Trophoblast cell (in vitro differentiated cells and primary cell): ENCODE results near the gene XRN2. TPM values are rescaled to one million over a fixed set of nuclear protein-coding genes. Genes with fewer than 3 reads are reported as not detected.
A peak's percentile ranks its signal among the peaks of the same experiment; 100 is the strongest.

Experiments
- DNase-seq, 2 donors: peaks; one replicate each; pipeline ENCODE4 v3.0.0-alpha.2; 2016
- H2AFZ ChIP-seq: 2 replicates; pipeline ENCODE4 v1.6.1; 2013; ENCODE audit warnings: low read length, moderate library complexity, mild to moderate bottlenecking; ENCODE audit not compliant: insufficient read depth, poor library complexity
- H2AK5ac ChIP-seq: 2 replicates; pipeline ENCODE4 v1.6.1; 2013; ENCODE audit warnings: mild to moderate bottlenecking, low read length
- H2BK120ac ChIP-seq: 2 replicates; pipeline ENCODE4 v1.6.1; 2013; ENCODE audit warnings: low read length, mild to moderate bottlenecking, moderate library complexity; ENCODE audit not compliant: insufficient read depth, poor library complexity
- H2BK12ac ChIP-seq: 2 replicates; pipeline ENCODE4 v1.6.1; 2013; ENCODE audit warnings: mild to moderate bottlenecking, low read length, moderate library complexity
- H2BK5ac ChIP-seq: 2 replicates; pipeline ENCODE4 v1.6.1; 2013; ENCODE audit warnings: low read length, low read depth, moderate library complexity, mild to moderate bottlenecking; ENCODE audit not compliant: poor library complexity
- H3K14ac ChIP-seq: 2 replicates; pipeline ENCODE4 v1.6.1; 2013; ENCODE audit warnings: mild to moderate bottlenecking, low read length
- H3K18ac ChIP-seq: 2 replicates; pipeline ENCODE4 v1.6.1; 2013; ENCODE audit warnings: mild to moderate bottlenecking, low read length
- H3K23ac ChIP-seq: 2 replicates; pipeline ENCODE4 v1.6.1; 2013; ENCODE audit warnings: low read length
- H3K27ac ChIP-seq: 2 replicates; pipeline ENCODE4 v1.5.1; 2013; ENCODE audit warnings: low read depth, mild to moderate bottlenecking, inconsistent platforms, low read length, moderate library complexity
- H3K27me3 ChIP-seq: 2 replicates; pipeline ENCODE4 v1.6.1; 2013; ENCODE audit warnings: inconsistent platforms, mild to moderate bottlenecking, low read length, moderate library complexity; ENCODE audit not compliant: insufficient read depth
- H3K36me3 ChIP-seq, 2 experiments: 1 replicate in 1 of 2; 2 replicates in 1 of 2; pipeline ENCODE4 v1.6.1; 2013; ENCODE audit warnings: low read length in 2 of 2, mild to moderate bottlenecking in 2 of 2, moderate library complexity in 1 of 2; ENCODE audit not compliant: insufficient read depth in 2 of 2, control insufficient read depth in 1 of 2
- H3K4ac ChIP-seq: 2 replicates; pipeline ENCODE4 v1.6.1; 2013; ENCODE audit warnings: low read depth, mild to moderate bottlenecking, low read length, moderate library complexity
- H3K4me1 ChIP-seq, 2 experiments: 1 replicate in 1 of 2; 2 replicates in 1 of 2; pipeline ENCODE4 v1.6.1; 2013; ENCODE audit warnings: low read length in 2 of 2, mild to moderate bottlenecking in 2 of 2, moderate library complexity in 1 of 2; ENCODE audit not compliant: insufficient read depth in 2 of 2, control insufficient read depth in 1 of 2
- H3K4me2 ChIP-seq: 2 replicates; pipeline ENCODE4 v1.6.1; 2013; ENCODE audit warnings: inconsistent platforms, mild to moderate bottlenecking, low read length, moderate library complexity
- H3K4me3 ChIP-seq: 2 replicates; pipeline ENCODE4 v1.5.1; 2013; ENCODE audit warnings: mild to moderate bottlenecking, low read depth, low read length, inconsistent platforms
- H3K79me1 ChIP-seq: one replicate; pipeline ENCODE4 v1.6.1; 2013; ENCODE audit warnings: low read length
- H3K79me2 ChIP-seq: 2 replicates; pipeline ENCODE4 v1.6.1; 2013; ENCODE audit warnings: low read length, mild to moderate bottlenecking; ENCODE audit not compliant: control insufficient read depth, insufficient read depth, poor library complexity
- H3K9ac ChIP-seq: 2 replicates; pipeline ENCODE4 v1.6.1; 2013; ENCODE audit warnings: mild to moderate bottlenecking, low read length
- H3K9me3 ChIP-seq: 2 replicates; pipeline ENCODE4 v1.6.1; 2013; ENCODE audit warnings: low read depth, mild to moderate bottlenecking, control low read depth, inconsistent platforms, low read length; ENCODE audit not compliant: insufficient read depth
- H4K12ac ChIP-seq: 2 replicates; pipeline ENCODE4 v1.6.1; 2013; ENCODE audit warnings: low read depth, mild to moderate bottlenecking, low read length, moderate library complexity
- H4K8ac ChIP-seq: 2 replicates; pipeline ENCODE4 v1.6.1; 2013; ENCODE audit warnings: low read depth, mild to moderate bottlenecking, low read length, moderate library complexity
- H4K91ac ChIP-seq: one replicate; pipeline ENCODE4 v1.6.1; 2013; ENCODE audit warnings: low read depth, mild to moderate bottlenecking, low read length, moderate library complexity
- WGBS: extraction: QIAGEN DNeasy Blood & Tissue Kit; methylation state at CpG from one replicate; pipeline ENCODE4 v1.1.7; 2013; ENCODE audit warnings: missing lambda C conversion rate; ENCODE audit not compliant: insufficient read length, insufficient coverage; ENCODE audit errors: extremely low coverage; 5-methylcytosine and 5-hydroxymethylcytosine counted together
- polyA plus RNA-seq: library from polyadenylated mRNA; stranded (reverse); fragments of 200-250 nt; gene quantifications from 2 replicates; pipeline ENCODE4 v1.2.3, GENCODE V29; 2013

Gene XRN2, protein sequence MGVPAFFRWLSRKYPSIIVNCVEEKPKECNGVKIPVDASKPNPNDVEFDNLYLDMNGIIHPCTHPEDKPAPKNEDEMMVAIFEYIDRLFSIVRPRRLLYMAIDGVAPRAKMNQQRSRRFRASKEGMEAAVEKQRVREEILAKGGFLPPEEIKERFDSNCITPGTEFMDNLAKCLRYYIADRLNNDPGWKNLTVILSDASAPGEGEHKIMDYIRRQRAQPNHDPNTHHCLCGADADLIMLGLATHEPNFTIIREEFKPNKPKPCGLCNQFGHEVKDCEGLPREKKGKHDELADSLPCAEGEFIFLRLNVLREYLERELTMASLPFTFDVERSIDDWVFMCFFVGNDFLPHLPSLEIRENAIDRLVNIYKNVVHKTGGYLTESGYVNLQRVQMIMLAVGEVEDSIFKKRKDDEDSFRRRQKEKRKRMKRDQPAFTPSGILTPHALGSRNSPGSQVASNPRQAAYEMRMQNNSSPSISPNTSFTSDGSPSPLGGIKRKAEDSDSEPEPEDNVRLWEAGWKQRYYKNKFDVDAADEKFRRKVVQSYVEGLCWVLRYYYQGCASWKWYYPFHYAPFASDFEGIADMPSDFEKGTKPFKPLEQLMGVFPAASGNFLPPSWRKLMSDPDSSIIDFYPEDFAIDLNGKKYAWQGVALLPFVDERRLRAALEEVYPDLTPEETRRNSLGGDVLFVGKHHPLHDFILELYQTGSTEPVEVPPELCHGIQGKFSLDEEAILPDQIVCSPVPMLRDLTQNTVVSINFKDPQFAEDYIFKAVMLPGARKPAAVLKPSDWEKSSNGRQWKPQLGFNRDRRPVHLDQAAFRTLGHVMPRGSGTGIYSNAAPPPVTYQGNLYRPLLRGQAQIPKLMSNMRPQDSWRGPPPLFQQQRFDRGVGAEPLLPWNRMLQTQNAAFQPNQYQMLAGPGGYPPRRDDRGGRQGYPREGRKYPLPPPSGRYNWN
- polyA plus RNA-seq: 50.0 and 51.3 TPM in 2 replicates

DNA sequence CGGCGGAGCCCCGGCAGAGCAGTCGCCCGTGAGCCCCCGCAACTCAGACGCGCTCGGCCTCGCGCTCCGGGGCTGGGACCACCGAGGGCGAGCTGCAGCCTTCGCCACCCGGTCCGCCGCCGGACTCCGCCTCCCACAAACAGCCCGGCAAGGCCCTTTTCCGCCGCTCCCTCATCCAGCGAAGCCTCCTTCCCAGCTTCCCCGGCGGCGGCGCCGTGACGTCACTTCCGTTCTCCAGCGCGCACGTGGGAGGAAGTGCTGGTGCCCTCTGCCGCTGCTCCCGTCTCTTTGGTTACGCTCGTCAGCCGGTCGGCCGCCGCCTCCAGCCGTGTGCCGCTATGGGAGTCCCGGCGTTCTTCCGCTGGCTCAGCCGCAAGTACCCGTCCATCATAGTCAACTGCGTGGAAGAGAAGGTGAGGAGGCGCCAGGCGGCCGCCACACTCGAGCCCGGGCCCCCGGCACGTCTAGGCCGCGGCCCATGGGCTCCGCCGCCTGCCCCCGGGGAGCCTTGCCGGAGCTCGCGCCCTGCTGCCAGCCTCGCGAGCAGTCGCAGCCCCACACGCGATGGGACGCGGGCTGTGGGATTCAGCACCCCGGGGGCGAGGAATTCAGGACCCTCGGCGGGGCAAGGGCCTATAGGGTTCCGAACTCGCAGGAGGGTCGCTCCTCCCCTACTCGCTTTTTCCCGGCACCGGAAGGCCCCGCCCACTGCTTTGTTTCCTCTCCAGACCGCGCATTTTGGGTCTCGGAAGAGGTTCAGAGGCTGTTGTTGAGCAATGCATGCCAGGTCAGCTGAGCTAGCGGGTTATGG, at the start of gene XRN2:
XRN2 (plus strand) TSS at position 271 of the 811 bp plus-strand sequence; CDS start at position 339, 68 bp downstream.
- Histone ChIP-seq H4K12ac (peak within 1 kb of the TSS; percentile 96), H4K8ac (peak within 1 kb of the TSS; percentile 99), H4K91ac (peak within 1 kb of the TSS; percentile 93), H3K4ac (peak within 1 kb of the TSS; percentile 96), H3K23ac (no peak within 1 kb of the TSS), H3K4me1 (no peaks in the 10 kb centered on the region), H3K9me3 (no peaks in the 10 kb centered on the region), H2BK120ac (peak within 1 kb of the TSS; percentile 93), H3K36me3 (peaks cover 0 to 2% of the 10 kb centered on the region in 2 experiments), H2AFZ (peak within 1 kb of the TSS; percentile 97), H3K4me2 (peak within 1 kb of the TSS; percentile 82), H3K27ac (peak within 1 kb of the TSS; percentile 80), H3K9ac (peak within 1 kb of the TSS; percentile 92), H3K79me1 (peaks cover 9% of the 10 kb centered on the region), H3K27me3 (no peaks in the 10 kb centered on the region), H3K79me2 (peaks cover 12% of the 10 kb centered on the region), H2BK5ac (peak within 1 kb of the TSS; percentile 84), H2BK12ac (no peak within 1 kb of the TSS), H3K14ac (peak within 1 kb of the TSS; percentile 97), H3K18ac (peak within 1 kb of the TSS; percentile 98), H2AK5ac (peak within 1 kb of the TSS; percentile 39), H3K4me3 (peak within 1 kb of the TSS; percentile 96)
- DNase-seq: peak; percentile 92 to 98
- WGBS: no CpG with 5 or more reads among the region's 87 CpGs

GRCh38 chr20:21257192-21257591, 45.9 kb upstream of the XRN2 start:
- H4K8ac ChIP-seq: no peak overlapping the region
- H3K27ac ChIP-seq: no peak overlapping the region
- peaks cover 2% of the 10 kb centered on the region for H3K9me3 ChIP-seq
- no peak overlapping the region for H3K23ac ChIP-seq
- no peak overlapping the region for H3K14ac ChIP-seq
- H4K12ac ChIP-seq: no peak overlapping the region
- no peak overlapping the region for H3K18ac ChIP-seq
- no peak overlapping the region for H2BK120ac ChIP-seq
- no peaks in the 10 kb centered on the region for H3K4me1 ChIP-seq
- H3K79me1 ChIP-seq: no peaks in the 10 kb centered on the region
- no peaks in the 10 kb centered on the region for H3K27me3 ChIP-seq
- H3K4me3 ChIP-seq: no peak overlapping the region
- no CpG with 5 or more reads among the region's 3 CpGs for WGBS
- no peak overlapping the region for H3K4me2 ChIP-seq
- H2BK12ac ChIP-seq: no peak overlapping the region
- H3K36me3 ChIP-seq: no peaks in the 10 kb centered on the region
- no peak overlapping the region for H2AFZ ChIP-seq
- H4K91ac ChIP-seq: no peak overlapping the region
- H3K79me2 ChIP-seq: no peaks in the 10 kb centered on the region
- H3K4ac ChIP-seq: no peak overlapping the region
- no peak for DNase-seq
- H2BK5ac ChIP-seq: no peak overlapping the region
- no peak overlapping the region for H2AK5ac ChIP-seq
- H3K9ac ChIP-seq: no peak overlapping the region

- no peaks in the 10 kb centered on the region for H3K4me1 ChIP-seq
- no peak overlapping the region for H2BK120ac ChIP-seq
- no peak overlapping the region for H2AK5ac ChIP-seq
- H2BK5ac ChIP-seq: no peak overlapping the region
- DNase-seq: no peak
- H3K4ac ChIP-seq: no peak overlapping the region
- H3K4me2 ChIP-seq: no peak overlapping the region
- H3K27me3 ChIP-seq: no peaks in the 10 kb centered on the region
- H2BK12ac ChIP-seq: no peak overlapping the region
- no peak overlapping the region for H3K4me3 ChIP-seq
- no peak overlapping the region for H4K91ac ChIP-seq
- H3K14ac ChIP-seq: no peak overlapping the region
- H3K79me1 ChIP-seq: no peaks in the 10 kb centered on the region
- no peak overlapping the region for H4K12ac ChIP-seq
- peaks cover 2% of the 10 kb centered on the region for H3K9me3 ChIP-seq
- no peak overlapping the region for H2AFZ ChIP-seq
- no peaks in the 10 kb centered on the region for H3K79me2 ChIP-seq
- H3K36me3 ChIP-seq: no peaks in the 10 kb centered on the region
- no peak overlapping the region for H3K23ac ChIP-seq
- no CpG with 5 or more reads among the region's 6 CpGs for WGBS
- H3K18ac ChIP-seq: no peak overlapping the region
- H3K27ac ChIP-seq: no peak overlapping the region
- no peak overlapping the region for H4K8ac ChIP-seq
- H3K9ac ChIP-seq: no peak overlapping the region
Observed at GRCh38 chr20:21258411-21258810, 44.7 kb upstream of the XRN2 start.

- H2BK5ac ChIP-seq: no peak overlapping the region
Observed at GRCh38 chr20:21259346-21259745, 43.8 kb upstream of the XRN2 start.

More at GRCh38 chr20:21259346-21259745, 43.8 kb upstream of the XRN2 start:
- no peak overlapping the region for H3K18ac ChIP-seq
- H3K79me1 ChIP-seq: no peaks in the 10 kb centered on the region
- no peaks in the 10 kb centered on the region for H3K36me3 ChIP-seq
- DNase-seq: no peak
- H3K14ac ChIP-seq: no peak overlapping the region
- no peak overlapping the region for H2BK120ac ChIP-seq
- H3K4me3 ChIP-seq: no peak overlapping the region
- no CpG with 5 or more reads among the region's 8 CpGs for WGBS
- no peak overlapping the region for H3K23ac ChIP-seq
- H4K12ac ChIP-seq: no peak overlapping the region
- H3K9ac ChIP-seq: no peak overlapping the region
- H2BK12ac ChIP-seq: no peak overlapping the region
- H3K4ac ChIP-seq: no peak overlapping the region
- H4K91ac ChIP-seq: no peak overlapping the region
- H2AK5ac ChIP-seq: no peak overlapping the region
- H3K4me1 ChIP-seq: no peaks in the 10 kb centered on the region
- no peaks in the 10 kb centered on the region for H3K79me2 ChIP-seq
- H3K9me3 ChIP-seq: peaks cover 2% of the 10 kb centered on the region
- H3K27ac ChIP-seq: no peak overlapping the region
- no peaks in the 10 kb centered on the region for H3K27me3 ChIP-seq
- H2AFZ ChIP-seq: no peak overlapping the region
- H4K8ac ChIP-seq: no peak overlapping the region
- no peak overlapping the region for H3K4me2 ChIP-seq
